Stimulated activated naive CD8-positive, alpha-beta T cell treated with anti-CD3 and anti-CD28 coated beads, Interleukin-15, Interleukin-2, amounts not matched to agents 100 U/mL and 50 U/mL, for 24 hours (primary cell): ENCODE results near the gene CYP1A2.

ENCODE experiments used
- ATAC-seq: fragments of 150-1000 bp; cut with Tn5 transposase; one replicate; pipeline ENCODE4 v1.10.0; 2021
- DNase-seq: peaks from one replicate; pipeline ENCODE4 v3.0.0; 2021

The CYP1A2 gene

DNA sequence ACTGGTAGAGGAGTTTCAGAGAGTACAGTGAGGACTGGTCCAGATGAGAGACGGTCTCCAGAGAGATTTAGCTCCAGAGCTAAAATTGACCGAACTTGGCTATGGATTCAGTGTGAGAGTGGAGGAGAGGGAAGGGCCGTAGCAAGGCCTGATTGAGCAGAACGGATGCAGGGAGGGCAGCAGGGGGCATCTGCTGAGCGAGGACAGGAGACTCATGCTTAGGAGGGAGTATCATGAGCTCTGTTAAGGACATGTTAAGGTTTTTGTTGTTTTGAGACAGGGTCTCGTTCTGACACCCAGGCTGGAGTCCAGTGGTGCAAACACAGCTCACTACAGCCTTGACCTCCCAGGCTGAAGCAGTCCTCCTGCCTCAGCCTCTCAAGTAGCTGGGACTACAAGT, 56.3 kb downstream of the CYP1A2 start:
- ATAC-seq (no peak), DNase-seq (no peak)
